22Rv1 (cell line): ENCODE results near the gene MSI2.

Experiments
- CTCF ChIP-seq: fragments of 450-650 bp; IDR thresholded peaks from 2 replicates; pipeline ENCODE4 v1.5.1; 2017; ENCODE audit warnings: mild to moderate bottlenecking
- ZFX ChIP-seq: fragments of 450-650 bp; IDR thresholded peaks from 2 replicates; pipeline ENCODE4 v1.6.1; 2017; ENCODE audit warnings: antibody characterized with exemption, borderline replicate concordance

- TF ChIP-seq CTCF, result no peak
- TF ChIP-seq ZFX, result no peak
Measured at GRCh38 chr17:57407287-57408070, 151.2 kb downstream of the MSI2 start.
